Activated T-helper 2 cell treated with anti-CD3 and anti-CD28 coated beads, Interferon-gamma antibody, Interleukin-2, Interleukin-4, amounts not matched to agents 10 μg/mL and 5 μg/mL and 100 μg/mL, durations not matched to agents 14 hours and 24 hours and 36 hours (primary cell): ENCODE measurements around the gene POFUT2. TPM values are rescaled to one million over a fixed set of nuclear protein-coding genes. Genes with fewer than 3 reads are reported as not detected.
A peak's percentile ranks its signal among the peaks of the same experiment; 100 is the strongest.

Source experiments
- DNase-seq: peaks from one replicate; pipeline ENCODE4 v3.0.0; 2021; ENCODE audit warnings: low spot score
- H3K27ac Mint-ChIP-seq: one replicate; pipeline ENCODE4 v1.8.0; 2021; ENCODE audit warnings: mixed read lengths
- H3K27me3 Mint-ChIP-seq: one replicate; pipeline ENCODE4 v1.8.0; 2021; ENCODE audit warnings: low read depth, mixed read lengths
- H3K36me3 Mint-ChIP-seq: one replicate; pipeline ENCODE4 v1.8.0; 2021; ENCODE audit warnings: low read depth, mixed read lengths
- H3K4me1 Mint-ChIP-seq: one replicate; pipeline ENCODE4 v1.8.0; 2021; ENCODE audit warnings: low read depth, mixed read lengths
- H3K4me3 Mint-ChIP-seq: one replicate; pipeline ENCODE4 v1.8.0; 2021; ENCODE audit warnings: low read depth, mild to moderate bottlenecking, moderate library complexity, mixed read lengths
- H3K9me3 Mint-ChIP-seq: one replicate; pipeline ENCODE4 v1.8.0; 2021; ENCODE audit warnings: mixed read lengths
- intact Hi-C: fragments of 100-400 bp; cut with micrococcal nuclease; formaldehyde crosslinking; loops from one replicate; pipeline ENCODE4 v1.15.1; 2023
- total RNA-seq: library from RNA; stranded (reverse); gene quantifications from 2 replicates; pipeline ENCODE4 v1.2.3, GENCODE V29; 2022

Gene POFUT2
- total RNA-seq: 14.1 and 16.1 TPM in 2 replicates

- H3K4me1 Mint-ChIP-seq: peaks cover 6% of the 10 kb centered on the region
- H3K9me3 Mint-ChIP-seq: no peaks in the 10 kb centered on the region
Observed at GRCh38 chr21:45287438-45288391, at the start of gene POFUT2. Gene POFUT2, minus strand, starts transcription at chr21:45287895. Its CDS starts 24 bp downstream, at chr21:45287871.

GRCh38 chr21:45336870-45337269 lies 49.2 kb upstream of the POFUT2 start:
- H3K4me3 Mint-ChIP-seq: no peak overlapping the region
- peaks cover 4% of the 10 kb centered on the region for H3K27me3 Mint-ChIP-seq
- H3K36me3 Mint-ChIP-seq: no peaks in the 10 kb centered on the region
- H3K4me1 Mint-ChIP-seq: no peaks in the 10 kb centered on the region
- DNase-seq: no peak
- H3K27ac Mint-ChIP-seq: no peak overlapping the region
- H3K9me3 Mint-ChIP-seq: no peaks in the 10 kb centered on the region
- intact Hi-C loops: no loop called here

More at GRCh38 chr21:45287438-45288391, at the start of gene POFUT2:
- DNase-seq: peak; percentile 97
- peak within 1 kb of the TSS; percentile 58 for H3K27ac Mint-ChIP-seq
- H3K27me3 Mint-ChIP-seq: no peaks in the 10 kb centered on the region
- H3K36me3 Mint-ChIP-seq: peaks cover 19% of the 10 kb centered on the region
- intact Hi-C loops: loop anchor here (5.0 kb wide), 3 partner anchors 135 to 355 kb away; partner anchors contain the start of gene PCBP3
- peak within 1 kb of the TSS; percentile 80 for H3K4me3 Mint-ChIP-seq

GRCh38 chr21:45336535-45336810 lies 48.8 kb upstream of the POFUT2 start:
- H3K4me1 Mint-ChIP-seq: no peaks in the 10 kb centered on the region
- intact Hi-C loops: no loop called here
- H3K27ac Mint-ChIP-seq: no peak overlapping the region
- no peaks in the 10 kb centered on the region for H3K27me3 Mint-ChIP-seq
- no peak for DNase-seq
- H3K9me3 Mint-ChIP-seq: no peaks in the 10 kb centered on the region
- no peaks in the 10 kb centered on the region for H3K36me3 Mint-ChIP-seq
- no peak overlapping the region for H3K4me3 Mint-ChIP-seq

DNA sequence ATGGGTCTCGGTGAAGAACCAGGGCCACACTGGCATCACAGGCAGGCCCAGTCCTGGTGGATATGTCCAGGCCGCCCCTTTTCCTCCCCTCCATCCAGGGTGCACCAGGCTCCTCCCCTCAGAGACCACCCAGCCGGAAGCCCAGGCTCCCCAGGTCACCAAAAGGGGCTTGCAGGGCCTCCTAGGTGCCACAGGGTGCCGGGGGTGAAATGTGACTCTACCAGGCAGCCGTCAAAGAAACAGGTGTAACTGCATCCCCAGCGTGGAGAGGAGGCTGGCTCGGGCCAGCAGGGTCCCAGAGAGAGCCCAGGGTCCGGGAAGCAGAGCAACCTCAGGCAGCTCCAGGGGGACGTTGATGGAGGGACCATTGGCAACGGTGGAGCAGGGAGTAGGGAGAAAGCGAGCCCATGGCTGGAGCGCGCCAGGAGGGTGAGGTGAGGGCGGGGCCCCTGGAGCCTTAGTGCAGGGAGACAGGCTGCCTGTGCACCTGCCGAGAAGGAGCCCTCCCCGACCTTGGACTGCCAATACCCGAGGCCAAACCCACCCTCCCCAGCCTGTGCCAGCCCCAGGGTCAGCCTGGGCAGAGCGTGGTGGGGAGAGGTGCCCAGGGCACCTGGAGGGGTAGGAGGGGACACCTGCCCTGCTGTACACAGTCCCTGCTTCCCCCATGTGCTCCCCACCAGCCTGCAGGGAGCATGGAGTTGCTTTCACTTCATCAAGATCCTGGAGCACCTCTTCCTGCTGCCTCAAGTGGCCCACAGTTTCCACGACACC lies 48.3 kb upstream of the POFUT2 start:
- Mint-ChIP-seq H3K27ac (no peak overlapping the region), H3K27me3 (no peaks in the 10 kb centered on the region), H3K4me1 (no peaks in the 10 kb centered on the region), H3K36me3 (no peaks in the 10 kb centered on the region), H3K9me3 (no peaks in the 10 kb centered on the region), H3K4me3 (no peak overlapping the region)
- intact Hi-C loops: no loop called here
- DNase-seq: no peak

DNA sequence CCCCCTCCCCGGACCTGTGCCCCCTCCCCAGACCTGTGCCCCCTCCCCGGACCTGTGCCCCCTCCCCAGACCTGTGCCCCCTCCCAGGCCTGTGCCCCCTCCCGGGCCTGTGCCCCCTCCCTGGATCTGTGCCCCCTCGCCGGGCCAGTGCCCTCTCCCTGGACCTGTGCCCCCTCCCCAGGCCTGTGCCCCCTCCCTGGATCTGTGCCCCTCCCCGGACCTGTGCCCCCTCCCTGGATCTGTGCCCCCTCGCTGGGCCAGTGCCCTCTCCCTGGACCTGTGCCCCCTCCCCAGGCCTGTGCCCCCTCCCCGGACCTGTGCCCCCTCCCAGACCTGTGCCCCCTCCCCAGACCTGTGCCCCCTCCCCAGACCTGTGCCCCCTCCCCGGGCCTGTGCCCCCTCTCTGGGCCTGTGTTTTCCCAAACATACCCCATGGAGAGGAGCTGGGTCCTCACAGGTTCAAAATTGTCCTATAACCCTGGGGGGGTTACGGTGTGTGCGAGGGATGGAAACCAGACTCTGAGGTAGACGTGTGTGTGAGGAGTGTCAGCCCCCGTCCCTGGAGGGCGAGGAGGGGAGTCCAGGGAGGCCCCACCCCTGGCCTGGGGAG lies 47.6 kb upstream of the POFUT2 start:
- H3K4me3 Mint-ChIP-seq: no peak overlapping the region
- intact Hi-C loops: no loop called here
- H3K27ac Mint-ChIP-seq: no peak overlapping the region
- no peak for DNase-seq
- no peaks in the 10 kb centered on the region for H3K9me3 Mint-ChIP-seq
- H3K27me3 Mint-ChIP-seq: no peaks in the 10 kb centered on the region
- no peaks in the 10 kb centered on the region for H3K4me1 Mint-ChIP-seq
- no peaks in the 10 kb centered on the region for H3K36me3 Mint-ChIP-seq

GRCh38 chr21:45334591-45335081 lies 46.9 kb upstream of the POFUT2 start:
- intact Hi-C loops: no loop called here
- no peaks in the 10 kb centered on the region for H3K36me3 Mint-ChIP-seq
- no peaks in the 10 kb centered on the region for H3K9me3 Mint-ChIP-seq
- no peaks in the 10 kb centered on the region for H3K27me3 Mint-ChIP-seq
- DNase-seq: no peak
- H3K27ac Mint-ChIP-seq: no peak overlapping the region
- no peaks in the 10 kb centered on the region for H3K4me1 Mint-ChIP-seq
- H3K4me3 Mint-ChIP-seq: no peak overlapping the region

GRCh38 chr21:45334134-45334533 lies 46.4 kb upstream of the POFUT2 start:
- no peak overlapping the region for H3K4me3 Mint-ChIP-seq
- H3K36me3 Mint-ChIP-seq: no peaks in the 10 kb centered on the region
- H3K4me1 Mint-ChIP-seq: no peaks in the 10 kb centered on the region
- intact Hi-C loops: no loop called here
- no peaks in the 10 kb centered on the region for H3K9me3 Mint-ChIP-seq
- H3K27me3 Mint-ChIP-seq: no peaks in the 10 kb centered on the region
- no peak for DNase-seq
- no peak overlapping the region for H3K27ac Mint-ChIP-seq

GRCh38 chr21:45333583-45334121 lies 46.0 kb upstream of the POFUT2 start:
- no peak overlapping the region for H3K4me3 Mint-ChIP-seq
- no peaks in the 10 kb centered on the region for H3K9me3 Mint-ChIP-seq
- H3K27ac Mint-ChIP-seq: no peak overlapping the region
- no peaks in the 10 kb centered on the region for H3K27me3 Mint-ChIP-seq
- intact Hi-C loops: no loop called here
- H3K4me1 Mint-ChIP-seq: no peaks in the 10 kb centered on the region
- H3K36me3 Mint-ChIP-seq: no peaks in the 10 kb centered on the region
- DNase-seq: no peak

DNA sequence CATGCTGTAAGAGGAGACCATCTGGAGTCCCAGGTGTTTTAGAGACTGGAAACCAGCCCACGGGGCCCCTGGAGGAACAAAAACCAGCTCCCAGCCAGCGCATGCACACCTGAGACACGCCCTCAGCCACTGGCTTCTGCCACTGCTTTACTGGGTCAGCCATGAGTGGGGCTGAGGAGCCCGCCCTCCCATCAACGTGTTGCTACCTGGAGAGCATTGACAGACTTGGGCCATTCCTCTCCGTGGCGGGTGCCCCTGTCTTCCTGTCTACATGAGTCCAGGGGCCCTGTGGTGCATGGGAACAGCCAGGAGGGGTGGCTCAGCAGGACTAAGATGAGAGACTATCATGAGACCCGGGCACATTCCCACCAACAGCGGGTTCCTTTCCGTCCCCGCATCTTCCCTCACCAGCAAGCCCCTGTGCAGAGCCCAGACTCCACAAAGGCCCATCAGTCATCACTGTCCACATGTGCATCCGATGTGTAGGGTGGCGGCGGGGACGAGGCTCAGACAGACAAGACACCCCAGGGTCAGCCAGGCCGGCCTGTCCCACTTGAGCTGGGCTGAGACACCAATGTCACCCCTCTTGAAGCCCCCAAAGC lies 45.4 kb upstream of the POFUT2 start:
- Mint-ChIP-seq H3K27me3 (no peaks in the 10 kb centered on the region), H3K36me3 (no peaks in the 10 kb centered on the region), H3K4me1 (no peaks in the 10 kb centered on the region), H3K9me3 (no peaks in the 10 kb centered on the region), H3K4me3 (no peak overlapping the region), H3K27ac (no peak overlapping the region)
- intact Hi-C loops: no loop called here
- DNase-seq: no peak

- intact Hi-C loops: no loop called here
- H3K4me1 Mint-ChIP-seq: no peaks in the 10 kb centered on the region
- no peak overlapping the region for H3K4me3 Mint-ChIP-seq
- no peak for DNase-seq
- no peaks in the 10 kb centered on the region for H3K36me3 Mint-ChIP-seq
- H3K27me3 Mint-ChIP-seq: no peaks in the 10 kb centered on the region
- no peaks in the 10 kb centered on the region for H3K9me3 Mint-ChIP-seq
- no peak overlapping the region for H3K27ac Mint-ChIP-seq
Observed at GRCh38 chr21:45332415-45332814, 44.7 kb upstream of the POFUT2 start.

- no peak overlapping the region for H3K27ac Mint-ChIP-seq
- no peaks in the 10 kb centered on the region for H3K27me3 Mint-ChIP-seq
- H3K4me3 Mint-ChIP-seq: no peak overlapping the region
- intact Hi-C loops: no loop called here
- H3K4me1 Mint-ChIP-seq: no peaks in the 10 kb centered on the region
- DNase-seq: no peak
- H3K36me3 Mint-ChIP-seq: no peaks in the 10 kb centered on the region
- H3K9me3 Mint-ChIP-seq: no peaks in the 10 kb centered on the region
Observed at GRCh38 chr21:45331531-45332147, 43.9 kb upstream of the POFUT2 start.

GRCh38 chr21:45330851-45331261 lies 43.2 kb upstream of the POFUT2 start:
- no peaks in the 10 kb centered on the region for H3K36me3 Mint-ChIP-seq
- intact Hi-C loops: no loop called here

More at GRCh38 chr21:45330851-45331261, 43.2 kb upstream of the POFUT2 start:
- Mint-ChIP-seq H3K4me1 (no peaks in the 10 kb centered on the region), H3K9me3 (no peaks in the 10 kb centered on the region), H3K27ac (no peak overlapping the region), H3K27me3 (no peaks in the 10 kb centered on the region), H3K4me3 (no peak overlapping the region)
- no peak for DNase-seq
